T-helper 9 cell (primary cell): ENCODE data around the gene JMJD4.
"Not testable (repeated sequence)": the region's sequence is repeated elsewhere in the genome, so short reads cannot be mapped to it uniquely, and the experiment has no call there.

Source experiments
- DNase-seq: peaks from one replicate; pipeline ENCODE4 v3.0.0-alpha.2; 2020

JMJD4 gene

GRCh38 chr1:227731241-227731677 lies 3.8 kb downstream of the JMJD4 start:
- no peak for DNase-seq

- DNase-seq: no peak
Observed at GRCh38 chr1:227730630-227731151, 4.4 kb downstream of the JMJD4 start.

DNA sequence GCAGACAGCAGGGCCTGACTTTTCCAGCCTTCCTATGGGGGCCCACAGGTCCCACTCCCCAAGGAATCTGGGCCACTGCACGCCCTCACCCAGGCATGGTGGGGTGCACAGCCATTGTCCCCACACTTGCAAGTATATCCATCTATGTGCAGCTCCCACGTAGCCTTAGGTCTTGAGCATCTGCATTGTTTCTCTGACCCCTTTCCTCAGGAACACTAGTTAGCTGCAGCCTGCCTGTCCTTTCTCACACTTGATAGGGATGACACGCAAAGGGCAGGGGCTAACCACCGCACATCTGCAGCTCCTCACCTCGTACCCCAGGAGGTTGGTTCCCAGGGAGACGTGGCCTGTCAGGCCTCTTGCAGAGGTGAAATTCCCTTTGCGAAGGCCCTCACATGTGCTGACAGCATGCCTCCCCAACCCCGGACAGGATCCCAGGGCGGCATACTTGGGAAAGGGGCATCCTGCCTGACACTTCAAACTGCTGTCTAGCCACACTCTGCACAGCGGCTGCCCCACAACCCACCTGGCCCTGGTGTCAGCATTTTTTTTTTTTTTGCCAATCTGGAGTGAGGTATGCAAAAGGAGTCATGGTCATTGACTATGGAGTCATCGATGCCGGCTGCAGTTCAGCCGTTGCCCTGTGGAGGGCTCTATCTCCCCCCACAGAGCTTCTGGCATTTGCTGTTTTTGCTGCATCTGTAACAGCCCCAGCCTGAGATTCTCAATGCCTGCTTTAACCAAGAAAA lies 5.0 kb downstream of the JMJD4 start:
- DNase-seq: no peak

GRCh38 chr1:227729144-227729880 lies 5.8 kb downstream of the JMJD4 start:
- DNase-seq: no peak

DNA sequence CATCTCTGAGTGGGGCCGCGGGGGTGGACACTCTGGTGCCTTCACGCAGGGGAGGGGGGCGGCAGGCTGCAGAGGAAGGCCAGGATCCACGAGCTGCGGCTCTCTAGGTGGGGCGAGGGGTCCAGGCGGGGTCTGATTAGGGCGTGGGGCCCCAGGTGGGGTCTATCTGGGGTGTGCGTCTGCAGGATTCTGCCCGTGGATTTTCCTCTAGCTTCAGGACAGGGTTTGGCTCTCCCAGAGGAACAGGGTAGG lies 6.3 kb downstream of the JMJD4 start:
- DNase-seq: no peak

DNA sequence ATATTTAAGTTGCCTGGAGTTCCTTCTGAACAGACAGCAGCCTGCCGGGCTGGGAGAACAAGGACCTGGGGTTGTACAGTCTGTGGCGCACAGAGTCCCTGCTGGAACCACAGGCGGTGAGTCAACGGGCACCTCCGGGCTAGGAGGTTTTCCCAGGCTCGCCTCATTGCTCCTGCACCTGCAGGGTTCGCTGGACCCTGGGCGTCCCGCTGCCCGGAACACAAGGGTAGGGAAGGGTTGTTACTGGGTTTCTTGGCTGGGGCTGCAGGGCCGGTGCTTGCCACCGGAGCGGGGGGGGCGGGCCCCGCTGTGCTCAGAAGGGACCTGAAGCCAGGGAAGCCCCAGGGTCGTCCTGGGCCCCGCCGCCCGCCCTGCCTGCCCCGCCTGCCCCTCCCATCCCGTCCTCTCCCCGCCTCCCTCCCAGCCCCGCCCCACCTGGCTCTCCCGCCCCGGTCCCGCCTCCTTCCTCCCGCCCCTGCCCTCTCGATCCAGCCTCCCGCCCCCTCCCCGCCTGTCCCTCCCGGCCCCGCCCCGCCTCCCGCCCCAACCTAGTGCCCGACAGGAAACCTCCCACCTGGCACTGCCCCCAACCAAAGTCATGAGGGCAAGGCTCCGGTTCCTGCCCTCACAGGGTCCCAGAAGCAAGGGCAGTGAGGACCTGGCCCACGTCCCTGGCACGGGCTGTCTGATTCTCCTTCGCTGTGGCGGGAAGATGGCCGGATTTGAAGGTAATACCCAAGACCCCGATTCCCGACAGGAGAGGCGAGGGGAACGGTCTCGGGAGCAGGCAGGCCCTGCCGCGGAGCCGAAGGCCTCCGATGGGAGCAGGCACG lies 6.8 kb downstream of the JMJD4 start:
- DNase-seq: peak; percentile 71

- DNase-seq: no peak
Observed at GRCh38 chr1:227726924-227727599, 8.0 kb downstream of the JMJD4 start.

DNA sequence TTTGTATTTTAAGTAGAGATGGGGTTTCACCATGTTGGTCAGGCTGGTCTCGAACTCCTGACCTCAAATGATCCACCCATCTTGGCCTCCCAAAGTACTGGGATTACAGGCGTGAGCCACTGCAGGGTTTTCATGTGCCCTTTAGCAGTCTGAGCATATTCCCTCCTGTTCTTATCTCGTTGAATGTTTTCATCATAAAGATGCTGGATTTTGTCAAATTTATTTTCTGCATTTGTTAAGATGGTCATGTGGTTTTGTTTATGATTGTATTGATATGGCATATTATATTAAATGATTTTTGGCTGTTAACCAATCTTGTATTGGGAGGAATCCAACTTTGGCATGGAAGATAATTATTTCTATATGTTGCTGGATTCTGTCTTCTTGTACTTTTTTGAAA lies 8.8 kb downstream of the JMJD4 start:
- no peak for DNase-seq

- no peak for DNase-seq
Observed at GRCh38 chr1:227725046-227725445, 10.1 kb downstream of the JMJD4 start.

GRCh38 chr1:227723474-227723873 lies 11.6 kb downstream of the JMJD4 start:
- no peak for DNase-seq

DNA sequence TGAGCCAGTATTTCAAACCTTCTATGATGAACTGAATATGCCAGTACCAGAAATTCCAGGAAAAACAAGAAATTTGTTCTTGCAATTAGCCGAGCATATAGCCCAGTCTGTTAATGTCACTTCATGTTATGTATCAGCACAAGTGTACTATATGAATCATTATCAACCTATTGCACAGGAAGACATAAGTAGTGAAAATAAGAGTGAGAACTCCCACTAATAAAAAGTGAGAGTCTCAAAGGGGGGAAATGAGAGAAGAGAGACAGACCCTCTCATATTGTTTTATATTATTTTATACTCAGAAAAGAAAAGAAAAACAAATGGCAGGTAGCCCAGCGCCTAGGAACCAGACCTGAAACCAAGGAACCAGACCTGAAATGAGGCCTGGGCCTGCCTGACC lies 16.2 kb downstream of the JMJD4 start:
- no peak for DNase-seq

- no peak for DNase-seq
Observed at GRCh38 chr1:227712648-227713047, 22.5 kb downstream of the JMJD4 start.

GRCh38 chr1:227710474-227710873 lies 24.6 kb downstream of the JMJD4 start:
- not testable (repeated sequence) for DNase-seq

GRCh38 chr1:227709451-227709850 lies 25.7 kb downstream of the JMJD4 start:
- DNase-seq: no peak

- DNase-seq: no peak
Observed at GRCh38 chr1:227707846-227708245, 27.3 kb downstream of the JMJD4 start.

GRCh38 chr1:227701631-227702030 lies 33.5 kb downstream of the JMJD4 start:
- DNase-seq: not testable (repeated sequence)

- no peak for DNase-seq
Observed at GRCh38 chr1:227697321-227697864, 37.7 kb downstream of the JMJD4 start.

DNA sequence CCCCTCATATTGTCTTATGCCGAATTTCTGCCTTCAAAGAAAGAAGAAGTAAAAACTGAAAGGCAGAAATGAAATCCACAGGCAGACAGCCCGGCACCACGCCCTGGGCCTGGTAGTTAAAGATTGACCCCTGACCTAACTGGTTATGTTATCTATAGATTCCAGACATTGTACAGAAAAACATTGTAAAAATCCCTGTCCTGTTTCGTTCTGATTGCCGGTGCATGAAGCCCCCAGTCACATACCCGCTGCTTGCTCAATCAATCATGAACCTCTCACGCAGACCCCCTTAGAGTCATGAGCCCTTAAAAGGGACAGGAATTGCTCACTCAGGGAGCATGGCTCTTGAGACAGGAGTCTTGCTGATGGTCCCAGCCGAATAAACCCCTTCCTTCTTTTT lies 49.3 kb downstream of the JMJD4 start:
- no peak for DNase-seq
